ENCODE results near the gene SIVA1. TPM values are rescaled to one million over a fixed set of nuclear protein-coding genes. Genes with fewer than 3 reads are reported as not detected.

Gene SIVA1
- total RNA-seq, 1 donor from 2014 or later: 90.1 TPM

DNA sequence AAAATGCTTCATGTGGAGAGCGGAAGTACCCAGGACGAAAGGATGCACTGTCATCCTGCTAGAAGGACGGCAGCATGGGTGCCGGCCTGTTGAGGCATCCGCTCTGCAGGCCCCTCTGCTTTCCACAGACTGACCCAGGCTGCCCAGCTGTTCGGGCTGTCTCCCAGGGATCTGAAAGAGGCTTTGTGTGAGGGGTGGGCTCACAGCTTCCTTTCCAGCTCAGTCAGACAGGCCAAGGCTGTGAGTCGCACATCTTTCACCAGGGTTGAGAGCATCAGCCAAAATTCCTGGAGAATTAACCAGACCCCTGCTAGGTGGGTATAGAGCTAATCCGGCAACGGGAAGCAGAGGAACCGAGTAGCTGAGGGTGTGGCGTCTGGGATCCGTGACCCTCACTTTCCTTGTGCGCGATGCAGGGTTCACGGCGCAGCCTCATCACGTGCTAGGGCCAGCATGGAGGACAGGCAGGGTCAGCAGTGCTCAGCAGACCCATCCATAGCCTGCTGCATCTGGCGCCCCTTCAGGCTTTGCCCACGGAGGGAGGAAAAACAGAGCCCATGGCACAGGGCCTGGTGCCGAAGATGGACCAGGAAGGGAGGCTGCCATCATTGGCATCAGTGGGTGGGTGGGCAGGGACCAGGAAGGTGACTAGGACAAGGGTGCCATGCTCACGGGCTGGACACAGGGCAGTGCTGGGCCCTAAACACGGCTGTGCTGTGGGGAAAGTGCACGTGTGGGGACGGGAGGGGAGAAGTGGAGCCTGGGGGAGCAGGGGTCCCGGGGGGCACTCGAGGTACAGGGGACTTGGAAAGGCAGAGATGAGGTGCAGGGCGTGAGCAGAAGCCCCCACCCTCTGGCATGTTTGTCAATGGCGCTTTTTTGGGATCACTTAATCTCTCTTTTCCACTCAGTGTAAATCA is 9.2 kb upstream of the SIVA1 start:
- Mint-ChIP-seq H3K27me3 (no peaks in the 10 kb centered on the region), H3K4me1 (ENCODE audit: unreplicated experiment) (peaks cover 14% of the 10 kb centered on the region), H3K36me3 (no peaks in the 10 kb centered on the region), H3K9me3 (no peaks in the 10 kb centered on the region), H3K27ac (no peak overlapping the region), H3K4me3 (no peak overlapping the region)
- DNase-seq (ENCODE audit: extremely low spot score, unreplicated experiment): no peak
- TF ChIP-seq, protein P1, sequence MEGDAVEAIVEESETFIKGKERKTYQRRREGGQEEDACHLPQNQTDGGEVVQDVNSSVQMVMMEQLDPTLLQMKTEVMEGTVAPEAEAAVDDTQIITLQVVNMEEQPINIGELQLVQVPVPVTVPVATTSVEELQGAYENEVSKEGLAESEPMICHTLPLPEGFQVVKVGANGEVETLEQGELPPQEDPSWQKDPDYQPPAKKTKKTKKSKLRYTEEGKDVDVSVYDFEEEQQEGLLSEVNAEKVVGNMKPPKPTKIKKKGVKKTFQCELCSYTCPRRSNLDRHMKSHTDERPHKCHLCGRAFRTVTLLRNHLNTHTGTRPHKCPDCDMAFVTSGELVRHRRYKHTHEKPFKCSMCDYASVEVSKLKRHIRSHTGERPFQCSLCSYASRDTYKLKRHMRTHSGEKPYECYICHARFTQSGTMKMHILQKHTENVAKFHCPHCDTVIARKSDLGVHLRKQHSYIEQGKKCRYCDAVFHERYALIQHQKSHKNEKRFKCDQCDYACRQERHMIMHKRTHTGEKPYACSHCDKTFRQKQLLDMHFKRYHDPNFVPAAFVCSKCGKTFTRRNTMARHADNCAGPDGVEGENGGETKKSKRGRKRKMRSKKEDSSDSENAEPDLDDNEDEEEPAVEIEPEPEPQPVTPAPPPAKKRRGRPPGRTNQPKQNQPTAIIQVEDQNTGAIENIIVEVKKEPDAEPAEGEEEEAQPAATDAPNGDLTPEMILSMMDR (conservative IDR thresholded peaks at IDR 0.05): no peak

DNA sequence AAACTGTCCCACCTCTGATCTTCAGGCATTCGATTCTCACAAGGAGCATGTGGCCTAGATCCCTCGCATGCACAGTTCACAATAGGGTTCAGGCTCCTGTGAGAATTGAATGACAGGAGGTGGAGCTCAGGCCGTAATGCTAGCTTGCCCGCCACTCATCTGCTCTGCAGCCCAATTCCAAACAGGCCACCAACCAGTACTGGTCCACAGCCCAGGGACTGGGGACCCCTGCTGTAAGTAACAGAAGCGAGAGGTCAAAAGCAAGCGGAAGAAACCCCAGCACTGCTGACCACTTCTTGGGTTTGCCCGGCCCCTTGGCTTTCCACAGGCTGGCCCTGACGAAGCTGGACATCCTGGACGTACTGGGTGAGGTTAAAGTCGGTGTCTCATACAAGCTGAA is 8.5 kb upstream of the SIVA1 start:
- H3K4me1 Mint-ChIP-seq (ENCODE audit: unreplicated experiment): peaks cover 21% of the 10 kb centered on the region
- no peaks in the 10 kb centered on the region for H3K36me3 Mint-ChIP-seq
- TF ChIP-seq, protein P1 (conservative IDR thresholded peaks at IDR 0.05): no peak
- no peak overlapping the region for H3K4me3 Mint-ChIP-seq
- no peak overlapping the region for H3K27ac Mint-ChIP-seq
- H3K27me3 Mint-ChIP-seq: no peaks in the 10 kb centered on the region
- H3K9me3 Mint-ChIP-seq: no peaks in the 10 kb centered on the region
- no peak for DNase-seq (ENCODE audit: extremely low spot score, unreplicated experiment)

DNA sequence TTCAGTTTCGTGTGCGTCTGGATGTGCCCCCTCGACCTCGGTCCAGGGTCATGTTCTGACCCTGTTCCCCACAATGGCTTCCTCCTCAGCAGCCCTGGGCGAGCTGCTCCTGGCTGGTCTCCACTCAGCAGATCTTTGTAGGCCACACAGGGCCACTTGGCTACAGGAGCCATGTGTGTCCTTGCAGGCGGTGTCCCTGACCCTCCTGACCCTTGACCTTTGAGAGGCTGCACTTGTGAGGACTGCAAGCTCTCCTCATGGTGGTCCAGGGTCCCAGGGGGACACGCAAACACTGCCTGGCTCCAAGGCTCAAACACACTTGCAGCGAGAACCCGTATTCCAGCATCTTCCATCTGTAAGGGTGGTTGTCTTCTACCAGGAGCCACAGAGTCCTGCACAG is 7.5 kb upstream of the SIVA1 start:
- H3K27me3 Mint-ChIP-seq: no peaks in the 10 kb centered on the region
- H3K27ac Mint-ChIP-seq: no peak overlapping the region
- TF ChIP-seq, protein P1 (conservative IDR thresholded peaks at IDR 0.05): no peak
- peaks cover 28% of the 10 kb centered on the region for H3K4me1 Mint-ChIP-seq (ENCODE audit: unreplicated experiment)
- no peaks in the 10 kb centered on the region for H3K9me3 Mint-ChIP-seq
- DNase-seq (ENCODE audit: extremely low spot score, unreplicated experiment): no peak
- H3K4me3 Mint-ChIP-seq: no peak overlapping the region
- H3K36me3 Mint-ChIP-seq: no peaks in the 10 kb centered on the region

DNA sequence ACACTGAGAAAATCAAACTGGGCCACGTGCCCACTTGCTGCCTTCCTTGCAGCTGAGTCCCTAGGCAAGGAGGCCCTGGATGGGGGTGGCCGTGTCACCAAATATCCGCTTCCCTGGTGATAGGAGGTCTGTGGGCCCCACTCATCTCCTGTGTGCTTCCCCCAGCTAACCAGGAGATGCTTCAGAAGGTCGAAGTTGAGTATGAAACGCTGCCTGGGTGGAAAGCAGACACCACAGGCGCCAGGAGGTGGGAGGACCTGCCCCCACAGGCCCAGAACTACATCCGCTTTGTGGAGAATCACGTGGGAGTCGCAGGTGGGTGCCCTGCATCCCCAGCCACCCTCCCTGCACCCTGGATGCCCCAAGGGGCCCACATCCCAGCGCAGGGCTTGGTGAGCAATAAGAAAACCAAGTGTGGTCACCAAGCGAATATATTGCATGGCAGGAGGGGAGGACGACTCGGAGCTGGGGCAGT is 6.8 kb upstream of the SIVA1 start:
- TF ChIP-seq, protein P1 (conservative IDR thresholded peaks at IDR 0.05): no peak
- DNase-seq (ENCODE audit: extremely low spot score, unreplicated experiment): no peak
- no peaks in the 10 kb centered on the region for H3K9me3 Mint-ChIP-seq
- H3K36me3 Mint-ChIP-seq: no peaks in the 10 kb centered on the region
- H3K27ac Mint-ChIP-seq: no peak overlapping the region
- H3K27me3 Mint-ChIP-seq: no peaks in the 10 kb centered on the region
- no peak overlapping the region for H3K4me3 Mint-ChIP-seq
- H3K4me1 Mint-ChIP-seq (ENCODE audit: unreplicated experiment): peaks cover 28% of the 10 kb centered on the region

DNA sequence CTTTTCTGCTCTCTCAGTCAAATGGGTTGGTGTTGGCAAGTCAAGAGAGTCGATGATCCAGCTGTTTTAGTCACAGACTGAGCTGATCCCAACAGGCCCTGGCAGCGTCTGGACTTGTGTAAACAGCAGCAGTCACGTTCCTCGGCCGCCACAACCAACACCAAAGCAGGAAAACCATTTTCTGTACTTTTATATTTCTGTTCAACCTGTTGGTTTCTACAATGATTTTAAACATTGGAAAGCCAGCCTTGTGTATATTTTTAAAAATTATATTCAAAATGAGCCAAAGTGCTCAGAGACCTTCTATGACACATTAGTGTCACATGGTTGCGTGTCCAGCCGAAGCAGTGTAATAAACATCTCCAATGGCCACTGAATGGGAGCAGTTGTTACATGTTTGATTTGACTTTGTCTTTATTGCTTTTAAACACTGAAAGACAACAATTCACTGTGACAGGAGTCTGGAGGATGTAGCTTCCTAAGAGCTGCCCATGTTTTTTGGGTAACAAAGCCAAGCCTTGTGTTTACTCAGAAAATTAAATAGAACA is 5.9 kb upstream of the SIVA1 start:
- Mint-ChIP-seq H3K27me3 (no peaks in the 10 kb centered on the region), H3K27ac (no peak overlapping the region), H3K36me3 (no peaks in the 10 kb centered on the region), H3K9me3 (no peaks in the 10 kb centered on the region), H3K4me3 (no peak overlapping the region), H3K4me1 (ENCODE audit: unreplicated experiment) (peaks cover 28% of the 10 kb centered on the region)
- TF ChIP-seq, protein P1 (conservative IDR thresholded peaks at IDR 0.05): no peak
- no peak for DNase-seq (ENCODE audit: extremely low spot score, unreplicated experiment)
